HG03039 (cell line): ENCODE data around the gene PARP16.

Experiments used
- ATAC-seq: cut with Tn5 transposase; IDR thresholded peaks from one replicate; pipeline ENCODE4 v1.9.1; 2021; ENCODE audit warnings: mild to moderate bottlenecking, moderate library complexity; ENCODE audit not compliant: unreplicated experiment

Gene PARP16

DNA sequence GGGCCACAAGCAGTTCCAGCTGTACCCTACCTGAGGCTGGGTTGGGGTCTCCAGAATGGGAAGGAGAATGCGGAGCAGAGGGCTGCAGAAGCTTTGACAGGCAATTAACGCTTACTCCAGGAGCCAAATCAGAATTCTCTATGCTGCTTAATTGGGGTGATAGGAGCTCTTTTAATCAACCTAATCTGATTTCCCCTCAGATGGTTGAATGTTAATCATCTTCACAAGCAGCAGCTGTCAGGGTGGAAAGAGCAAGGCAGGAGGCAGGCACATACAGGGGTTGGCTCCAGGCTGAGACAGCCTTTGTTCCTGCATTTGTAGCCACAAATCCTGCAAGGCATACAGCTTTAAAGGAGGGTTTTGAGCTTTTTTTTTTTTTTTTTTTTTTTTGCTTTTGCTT lies 78.0 kb downstream of the PARP16 start:
- ATAC-seq = no peak
